SHP77 treated with DMSO at 0.1 percent for 48 hours (cell line): ENCODE data around the gene SH3RF3.
A peak's percentile ranks its signal among the peaks of the same experiment; 100 is the strongest.
"Not testable (repeated sequence)": the region's sequence is repeated elsewhere in the genome, so short reads cannot be mapped to it uniquely, and the experiment has no call there.

Source experiments
- DNase-seq: peaks from one replicate; lab custom pipeline; 2025; lab: John Stamatoyannopoulos, UW

SH3RF3 gene

DNA sequence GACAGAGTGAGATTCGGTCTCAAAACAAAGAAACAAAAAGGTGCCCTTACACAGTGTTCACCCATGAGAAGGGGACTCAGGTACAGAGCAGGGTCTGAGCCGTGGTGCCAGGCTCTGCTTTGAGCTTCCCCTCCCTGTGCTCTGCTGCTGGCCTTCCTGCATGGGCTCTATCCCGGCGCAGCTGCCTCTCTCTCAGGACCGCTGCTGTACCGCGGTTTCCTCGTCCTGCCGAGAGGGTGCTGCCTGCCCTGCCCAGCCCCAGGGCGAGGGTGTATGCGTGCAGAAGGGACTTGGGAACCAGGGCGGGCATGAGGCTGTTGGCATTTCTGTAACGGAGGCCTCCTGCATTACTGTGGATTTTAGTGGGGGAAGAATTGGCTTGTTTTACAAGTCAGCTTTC, 30.1 kb downstream of the SH3RF3 start:
- no peak for DNase-seq

GRCh38 chr2:109160714-109161440, 31.9 kb downstream of the SH3RF3 start:
- DNase-seq = no peak

- not testable (repeated sequence) for DNase-seq
These were observed 33.4 kb downstream of the SH3RF3 start for GRCh38 chr2:109162367-109162766.

GRCh38 chr2:109162999-109163398, 34.0 kb downstream of the SH3RF3 start:
- peak; percentile 39 for DNase-seq

GRCh38 chr2:109164311-109164710, 35.3 kb downstream of the SH3RF3 start:
- no peak for DNase-seq

DNA sequence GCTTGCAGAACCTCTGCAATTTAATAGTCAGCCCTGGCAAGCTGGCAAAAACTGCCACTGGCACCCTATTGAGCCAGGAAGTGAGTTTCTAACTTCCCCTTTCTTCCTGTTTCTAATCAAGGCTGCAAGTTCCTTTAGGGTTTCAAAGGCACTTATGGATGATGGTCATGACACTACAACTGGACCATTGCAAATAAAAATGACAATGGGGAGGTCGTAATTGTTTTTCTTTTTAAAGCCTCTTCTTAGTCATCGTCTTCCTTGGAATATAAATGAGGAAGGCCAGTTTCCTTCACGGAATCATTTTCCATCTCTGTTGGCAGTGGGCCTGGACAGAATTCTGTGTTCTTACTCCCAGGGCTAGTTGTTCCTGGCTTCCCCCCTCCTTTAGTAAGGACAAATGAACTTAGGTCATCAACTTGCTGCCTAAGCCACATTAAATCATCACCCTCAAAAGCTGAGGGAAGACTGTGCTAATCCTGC, 35.8 kb downstream of the SH3RF3 start:
- DNase-seq = no peak

DNA sequence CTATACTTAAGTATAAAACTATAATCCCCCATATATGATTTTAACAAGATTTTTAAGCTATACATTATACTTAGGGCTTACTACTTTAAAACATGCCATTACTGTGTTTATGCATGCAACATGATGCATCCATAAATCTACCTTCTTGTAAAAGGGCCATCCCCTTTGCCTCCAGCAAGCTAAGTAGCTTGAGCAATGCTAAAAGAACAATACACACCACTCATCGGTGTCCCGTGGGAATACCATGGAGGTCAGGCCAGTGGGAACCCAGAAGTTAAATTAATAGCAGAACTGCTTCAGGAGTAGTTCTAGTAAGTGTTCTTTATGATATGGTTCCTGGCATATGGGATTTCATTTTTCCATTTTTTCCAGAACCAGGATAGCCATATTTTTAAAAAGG, 37.8 kb downstream of the SH3RF3 start:
- DNase-seq = no peak

- DNase-seq = no peak
These were observed 39.1 kb downstream of the SH3RF3 start for GRCh38 chr2:109168086-109168485.

GRCh38 chr2:109168716-109169115, 39.7 kb downstream of the SH3RF3 start:
- DNase-seq = no peak

DNA sequence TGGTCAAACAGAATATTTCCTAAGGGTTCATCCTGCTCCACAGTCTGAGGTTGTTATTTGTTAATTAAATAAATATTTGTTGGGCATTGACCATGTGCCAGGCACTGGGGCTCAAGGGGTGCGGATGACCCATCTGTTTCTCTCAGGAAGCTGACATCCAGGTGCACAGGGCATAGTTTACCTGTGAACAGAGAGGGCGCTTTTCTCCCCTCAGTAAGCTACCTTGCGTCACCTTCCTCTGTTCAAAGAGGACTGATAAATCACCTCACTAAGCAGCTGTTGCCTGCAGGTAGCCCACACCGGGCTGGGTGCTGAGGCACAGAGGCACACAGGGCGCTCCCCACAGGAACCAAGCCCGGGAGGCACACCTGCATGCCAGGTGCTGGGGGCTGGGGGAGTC, 41.6 kb downstream of the SH3RF3 start:
- DNase-seq = no peak

- DNase-seq = peak; percentile 35
These were observed 42.7 kb downstream of the SH3RF3 start for GRCh38 chr2:109171444-109172334.

DNA sequence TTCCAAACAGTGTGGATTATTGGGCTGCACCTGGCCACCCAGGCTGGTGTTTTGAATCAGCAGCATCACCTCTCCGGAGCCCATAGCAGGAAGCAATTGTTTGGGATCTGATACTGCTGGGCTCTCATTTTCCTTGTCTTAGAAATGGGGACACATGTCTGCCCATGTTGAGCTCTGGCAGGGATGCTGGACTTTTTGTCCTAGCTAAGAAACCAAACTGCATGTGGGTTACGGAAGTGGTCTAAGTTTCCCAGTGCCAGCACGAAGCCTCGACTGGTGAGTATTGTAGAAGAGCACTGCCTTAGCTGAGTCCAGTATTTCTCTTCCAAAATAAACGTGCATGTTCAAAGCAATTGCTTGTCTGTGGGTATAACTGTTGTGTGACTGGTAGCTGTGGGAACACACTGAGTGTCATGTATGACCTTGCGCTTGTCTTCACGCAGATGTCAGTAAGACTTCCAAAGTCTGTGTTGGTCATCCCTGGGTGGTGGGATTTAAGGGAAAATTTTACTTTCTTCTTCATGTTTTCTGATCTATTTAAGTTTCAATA, 43.6 kb downstream of the SH3RF3 start:
- no peak for DNase-seq

DNA sequence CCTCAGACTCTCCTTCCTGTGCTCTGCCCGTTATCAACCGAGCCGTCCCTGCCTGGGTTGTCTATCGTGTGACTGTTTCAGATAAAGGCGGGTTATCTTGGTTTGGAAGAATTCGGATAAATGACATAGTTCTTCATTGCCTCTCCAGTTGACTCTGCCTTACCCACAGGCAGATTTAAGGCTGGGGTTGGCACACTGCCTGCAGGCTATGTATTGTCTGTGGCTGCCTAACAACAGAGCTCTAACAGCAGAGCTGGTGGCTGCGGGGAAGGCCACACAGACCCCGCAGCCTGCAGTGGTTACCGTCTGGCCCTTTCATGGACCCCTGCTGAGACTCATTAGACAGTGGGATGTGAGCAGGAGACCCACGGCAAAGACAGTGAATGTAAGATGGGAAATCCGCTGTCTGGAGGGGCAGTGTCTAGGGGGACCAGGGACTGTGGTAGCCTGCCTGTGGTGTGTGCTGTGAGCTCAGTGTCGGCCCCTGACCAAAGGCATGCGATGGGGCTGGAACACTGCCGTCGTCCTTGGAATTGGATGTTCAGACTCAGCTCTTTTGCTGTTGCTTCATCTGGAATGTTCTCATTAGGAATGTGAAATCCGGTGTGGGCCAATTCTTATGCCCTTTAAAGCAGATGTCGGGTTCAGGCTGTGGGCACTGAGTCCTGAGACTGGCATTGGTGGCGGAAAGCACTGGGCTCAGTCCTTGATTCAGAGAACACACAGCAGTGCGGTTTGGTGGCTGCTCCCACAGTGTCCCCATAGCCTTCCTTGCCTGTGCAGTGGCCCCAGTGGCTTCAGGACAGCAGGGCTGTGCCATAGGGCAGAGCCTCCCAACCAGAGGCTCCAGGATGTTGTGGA, 44.5 kb downstream of the SH3RF3 start:
- DNase-seq = peak; percentile 21

- no peak for DNase-seq
These were observed 45.2 kb downstream of the SH3RF3 start for GRCh38 chr2:109174214-109174613.

GRCh38 chr2:109174626-109175349, 45.8 kb downstream of the SH3RF3 start:
- peak; percentile 54 for DNase-seq

DNA sequence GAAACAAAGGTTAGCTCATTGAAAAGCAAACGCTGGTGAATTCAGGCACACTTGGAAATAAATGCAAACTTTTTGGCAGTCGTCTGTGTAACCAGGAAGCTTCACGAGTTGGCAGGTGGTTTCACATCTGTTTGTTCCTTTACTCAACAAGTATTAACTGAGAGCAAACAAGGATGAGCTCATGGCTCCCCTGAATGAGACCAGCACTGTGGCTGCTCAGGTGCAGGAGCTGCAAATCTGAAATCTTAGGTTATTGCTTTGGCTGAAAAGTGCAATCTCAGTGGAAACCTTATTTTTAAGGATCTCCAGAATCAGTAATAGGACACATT, 46.3 kb downstream of the SH3RF3 start:
- DNase-seq = no peak

GRCh38 chr2:109176928-109177327, 47.9 kb downstream of the SH3RF3 start:
- DNase-seq = no peak

DNA sequence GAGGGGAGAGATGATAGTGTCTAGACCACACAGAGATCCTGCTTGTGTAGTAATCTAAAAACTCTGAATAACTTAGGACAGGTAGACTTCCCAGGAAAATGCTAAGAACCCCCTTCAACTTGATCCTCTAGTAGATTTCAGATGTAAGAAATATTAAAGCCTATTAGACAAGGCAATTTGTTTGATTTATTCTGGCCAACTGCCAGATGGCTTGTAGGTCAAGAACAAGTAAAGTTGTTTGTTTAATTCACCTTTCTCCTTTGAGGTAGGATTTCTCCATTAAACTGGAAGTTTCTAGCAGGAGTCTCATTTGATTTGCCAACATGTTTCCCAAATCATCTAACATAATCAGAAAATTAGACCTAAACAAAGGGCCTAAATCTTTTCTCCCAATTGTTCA, 48.6 kb downstream of the SH3RF3 start:
- no peak for DNase-seq

DNA sequence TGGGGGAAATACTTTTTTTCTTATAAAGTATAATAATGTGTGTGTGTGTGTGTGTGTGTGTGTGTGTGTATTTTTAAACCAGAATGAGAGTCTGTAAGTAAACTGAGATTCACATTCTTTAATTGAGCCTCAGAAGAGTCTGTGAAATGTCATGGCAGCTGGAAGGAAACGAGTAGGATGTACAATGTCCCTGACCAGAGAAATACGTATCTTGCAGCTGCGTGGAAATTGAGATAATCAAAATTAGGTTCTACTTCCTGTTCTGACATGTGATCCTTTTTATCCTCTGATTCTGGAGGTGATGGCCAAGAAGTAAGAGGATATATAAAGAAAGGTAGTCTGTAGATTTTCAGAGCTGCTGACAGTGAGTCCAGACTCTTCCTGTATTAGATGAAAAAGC, 50.0 kb downstream of the SH3RF3 start:
- no peak for DNase-seq

- DNase-seq = no peak
These were observed 51.8 kb downstream of the SH3RF3 start for GRCh38 chr2:109180786-109181185.

GRCh38 chr2:109182426-109182825, 53.4 kb downstream of the SH3RF3 start:
- DNase-seq = no peak
